Neutrophil (primary cell): ENCODE data around the gene PRDM15.
"Not testable (repeated sequence)": the region's sequence is repeated elsewhere in the genome, so short reads cannot be mapped to it uniquely, and the experiment has no call there.

ENCODE experiments used
- H3K27ac ChIP-seq: fragments of 200-600 bp; sonication (generic); 2 replicates; pipeline ENCODE4 v1.5.1; 2016; ENCODE audit warnings: mild to moderate bottlenecking, moderate library complexity
- H3K27me3 ChIP-seq: fragments of 200-600 bp; sonication (generic); 2 replicates; pipeline ENCODE4 v1.6.0; 2016; ENCODE audit warnings: mild to moderate bottlenecking
- H3K36me3 ChIP-seq: fragments of 200-600 bp; sonication (generic); 2 replicates; pipeline ENCODE4 v1.5.1; 2017
- H3K4me1 ChIP-seq, 2 experiments: fragments of 200-600 bp in 1 of 2; sonication (generic) in 1 of 2; 1 replicate in 1 of 2; 2 replicates in 1 of 2; pipeline versions ENCODE4 v1.5.1 to v1.6.1; 2013 to 2016; ENCODE audit warnings: low read depth in 1 of 2, low read length in 1 of 2, mild to moderate bottlenecking in 1 of 2, moderate library complexity in 1 of 2; ENCODE audit not compliant: control insufficient read depth in 1 of 2, insufficient read depth in 1 of 2
- H3K4me3 ChIP-seq, 2 experiments: fragments of 200-600 bp in 1 of 2; sonication (generic) in 1 of 2; 1 replicate in 1 of 2; 2 replicates in 1 of 2; pipeline ENCODE4 v1.5.1; 2013 to 2016; ENCODE audit warnings: low read depth in 1 of 2, low read length in 1 of 2, mild to moderate bottlenecking in 1 of 2, moderate library complexity in 1 of 2
- H3K9me3 ChIP-seq: fragments of 200-600 bp; sonication (generic); 2 replicates; pipeline ENCODE4 v1.5.1; 2016
- TF ChIP-seq, protein P1 (sequence below): fragments of 200-600 bp; sonication (generic); IDR thresholded peaks from 2 replicates; pipeline ENCODE4 v1.5.1; 2016; ENCODE audit warnings: antibody characterized with exemption

The PRDM15 gene

DNA sequence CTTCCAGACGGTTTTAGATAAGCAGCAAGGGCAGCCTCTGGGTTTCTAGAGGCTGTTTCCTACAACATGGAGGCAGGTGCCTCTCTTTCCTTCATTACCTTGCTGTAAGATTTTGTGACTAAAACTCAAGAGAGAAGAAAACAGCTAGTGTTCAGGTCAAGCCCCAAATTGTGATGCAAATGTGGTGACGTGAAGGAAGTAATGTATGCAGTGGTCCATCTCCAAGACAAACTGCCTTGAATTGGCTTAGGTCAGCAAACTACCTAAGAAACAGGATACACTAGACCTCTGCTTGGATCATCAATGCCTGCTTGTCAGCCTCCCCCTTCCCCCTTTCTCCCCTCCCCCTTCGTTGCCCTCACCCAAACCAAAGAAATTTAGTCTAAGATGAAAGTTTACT is 83.4 kb downstream of the PRDM15 start:
- peaks cover 3% of the 10 kb centered on the region for H3K36me3 ChIP-seq
- H3K4me1 ChIP-seq: no peaks in the 10 kb centered on the region
- H3K27ac ChIP-seq: no peak overlapping the region
- TF ChIP-seq, protein P1, sequence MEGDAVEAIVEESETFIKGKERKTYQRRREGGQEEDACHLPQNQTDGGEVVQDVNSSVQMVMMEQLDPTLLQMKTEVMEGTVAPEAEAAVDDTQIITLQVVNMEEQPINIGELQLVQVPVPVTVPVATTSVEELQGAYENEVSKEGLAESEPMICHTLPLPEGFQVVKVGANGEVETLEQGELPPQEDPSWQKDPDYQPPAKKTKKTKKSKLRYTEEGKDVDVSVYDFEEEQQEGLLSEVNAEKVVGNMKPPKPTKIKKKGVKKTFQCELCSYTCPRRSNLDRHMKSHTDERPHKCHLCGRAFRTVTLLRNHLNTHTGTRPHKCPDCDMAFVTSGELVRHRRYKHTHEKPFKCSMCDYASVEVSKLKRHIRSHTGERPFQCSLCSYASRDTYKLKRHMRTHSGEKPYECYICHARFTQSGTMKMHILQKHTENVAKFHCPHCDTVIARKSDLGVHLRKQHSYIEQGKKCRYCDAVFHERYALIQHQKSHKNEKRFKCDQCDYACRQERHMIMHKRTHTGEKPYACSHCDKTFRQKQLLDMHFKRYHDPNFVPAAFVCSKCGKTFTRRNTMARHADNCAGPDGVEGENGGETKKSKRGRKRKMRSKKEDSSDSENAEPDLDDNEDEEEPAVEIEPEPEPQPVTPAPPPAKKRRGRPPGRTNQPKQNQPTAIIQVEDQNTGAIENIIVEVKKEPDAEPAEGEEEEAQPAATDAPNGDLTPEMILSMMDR: no peak
- H3K27me3 ChIP-seq: peaks cover 3% of the 10 kb centered on the region
- H3K4me3 ChIP-seq: no peak overlapping the region
- no peaks in the 10 kb centered on the region for H3K9me3 ChIP-seq

- TF ChIP-seq, protein P1: no peak
- H3K36me3 ChIP-seq: no peaks in the 10 kb centered on the region
- no peak overlapping the region for H3K27ac ChIP-seq
Measured at GRCh38 chr21:41794600-41794999, 84.5 kb downstream of the PRDM15 start.

DNA sequence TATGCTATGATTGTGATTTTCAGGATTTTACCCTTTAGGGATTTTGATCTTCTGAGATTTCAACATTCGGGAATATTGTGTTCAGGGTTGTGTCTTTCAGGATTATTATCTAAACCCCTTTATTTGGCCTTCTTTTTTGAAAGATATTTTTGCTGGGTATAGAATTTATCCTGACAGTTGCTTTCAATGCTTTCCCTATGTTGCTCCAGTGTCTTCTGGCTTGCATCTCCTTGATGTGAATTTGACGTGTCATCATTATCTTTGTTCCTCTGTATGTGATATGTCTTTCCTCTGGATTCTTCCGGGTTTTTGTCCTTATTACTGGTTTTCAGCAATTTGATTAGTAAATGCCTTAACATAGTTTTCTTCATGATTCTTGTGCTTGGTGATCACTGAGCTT is 86.4 kb downstream of the PRDM15 start:
- H3K36me3 ChIP-seq: no peaks in the 10 kb centered on the region
- no peaks in the 10 kb centered on the region for H3K9me3 ChIP-seq
- no peak overlapping the region for H3K27ac ChIP-seq
- H3K4me3 ChIP-seq: no peak overlapping the region
- no peaks in the 10 kb centered on the region for H3K4me1 ChIP-seq
- H3K27me3 ChIP-seq: peaks cover 20% of the 10 kb centered on the region
- TF ChIP-seq, protein P1: no peak

More at GRCh38 chr21:41794600-41794999, 84.5 kb downstream of the PRDM15 start:
- H3K9me3 ChIP-seq: no peaks in the 10 kb centered on the region
- no peak overlapping the region for H3K4me3 ChIP-seq
- H3K4me1 ChIP-seq: no peaks in the 10 kb centered on the region
- peaks cover 6% of the 10 kb centered on the region for H3K27me3 ChIP-seq

DNA sequence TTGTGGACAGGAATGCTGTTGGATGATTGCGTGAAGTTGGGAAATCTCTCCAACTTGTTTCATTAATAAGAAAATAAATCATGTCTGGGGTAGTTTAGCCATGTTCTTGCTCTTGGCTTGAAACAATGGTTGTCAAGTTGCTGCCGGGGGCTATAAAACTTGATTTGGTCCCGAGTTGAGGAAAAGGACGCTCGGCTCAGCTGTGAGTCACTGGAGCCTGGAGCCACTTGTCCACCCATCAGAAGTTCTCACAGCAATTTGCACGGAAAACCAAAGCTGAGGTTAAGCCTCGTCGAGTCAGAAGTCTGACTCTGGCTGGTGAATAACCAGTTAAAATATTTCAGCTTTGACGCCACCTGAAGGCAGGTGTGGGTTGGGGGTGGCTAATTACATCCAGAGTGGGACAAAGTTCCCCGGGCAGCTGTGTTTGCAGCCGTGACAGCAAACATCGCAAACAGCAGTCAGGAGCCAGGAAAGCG is 92.6 kb downstream of the PRDM15 start:
- no peaks in the 10 kb centered on the region for H3K36me3 ChIP-seq
- H3K9me3 ChIP-seq: no peaks in the 10 kb centered on the region
- TF ChIP-seq, protein P1: no peak
- no peak overlapping the region for H3K4me3 ChIP-seq
- H3K27ac ChIP-seq: no peak overlapping the region
- no peaks in the 10 kb centered on the region for H3K4me1 ChIP-seq
- H3K27me3 ChIP-seq: peaks cover 52% of the 10 kb centered on the region

GRCh38 chr21:41785262-41785661 is 93.9 kb downstream of the PRDM15 start:
- not testable (repeated sequence) for H3K4me3 ChIP-seq

DNA sequence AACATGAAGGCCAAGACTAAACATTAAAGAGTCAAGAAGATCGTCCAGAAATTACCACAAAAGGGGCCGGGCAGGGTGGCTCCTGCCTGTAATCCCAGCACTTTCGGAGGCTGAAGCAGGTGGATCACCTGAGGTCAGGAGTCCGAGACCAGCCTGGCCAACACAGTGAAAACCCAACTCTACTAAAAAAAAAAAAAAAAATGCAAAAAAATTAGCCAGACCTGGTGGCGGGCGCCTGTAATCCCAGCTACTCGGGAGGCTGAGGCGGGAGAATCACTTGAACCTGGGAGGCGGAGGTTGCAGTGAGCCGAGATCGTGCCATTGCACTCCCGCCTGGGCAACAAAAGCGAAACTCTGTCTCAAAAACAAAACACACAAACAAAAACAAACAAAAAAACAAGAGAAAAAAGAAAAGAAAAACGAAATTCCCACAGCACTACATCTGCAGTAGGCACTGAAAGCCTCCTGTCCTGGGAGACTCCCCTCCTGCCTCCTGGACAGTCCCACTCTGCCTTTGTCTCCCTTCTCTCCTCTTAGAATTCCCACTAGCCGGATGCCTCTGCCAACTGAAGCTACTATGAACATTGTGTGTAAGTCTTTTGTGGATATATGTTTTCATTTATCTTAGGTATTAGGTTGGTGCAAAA is 94.6 kb downstream of the PRDM15 start:
- Histone ChIP-seq H3K27ac (no peak overlapping the region), H3K27me3 (peaks cover 69% of the 10 kb centered on the region), H3K4me3 (no peak overlapping the region), H3K9me3 (no peaks in the 10 kb centered on the region), H3K36me3 (no peaks in the 10 kb centered on the region), H3K4me1 (no peaks in the 10 kb centered on the region)
- TF ChIP-seq, protein P1: no peak

More at GRCh38 chr21:41785262-41785661, 93.9 kb downstream of the PRDM15 start:
- H3K27ac ChIP-seq, H3K4me1 ChIP-seq, H3K36me3 ChIP-seq, H3K9me3 ChIP-seq: not testable (repeated sequence)
- peaks cover 64% of the 10 kb centered on the region for H3K27me3 ChIP-seq
